Ishikawa (cell line): ENCODE results near the gene RPL28.
A peak's percentile ranks its signal among the peaks of the same experiment; 100 is the strongest.

Source experiments
- EGR1 ChIP-seq: IDR thresholded peaks from 2 replicates; pipeline ENCODE4 v1.6.1; 2012
- EP300 ChIP-seq: IDR thresholded peaks from 2 replicates; pipeline ENCODE4 v1.6.1; 2012; ENCODE audit warnings: borderline replicate concordance
- NFIC ChIP-seq: IDR thresholded peaks from 2 replicates; pipeline ENCODE4 v1.6.1; 2012
- RAD21 ChIP-seq: IDR thresholded peaks from 2 replicates; pipeline ENCODE4 v1.6.1; 2012; ENCODE audit warnings: low read depth
- TCF12 ChIP-seq: IDR thresholded peaks from 2 replicates; pipeline ENCODE4 v1.6.1; 2012; ENCODE audit warnings: low read depth
- YY1 ChIP-seq: IDR thresholded peaks from 2 replicates; pipeline ENCODE4 v1.6.1; 2012; ENCODE audit warnings: low read depth
- ZBTB7A ChIP-seq: IDR thresholded peaks from 2 replicates; pipeline ENCODE4 v1.6.1; 2012; ENCODE audit warnings: low read depth
- TF ChIP-seq, protein P1 (sequence below): IDR thresholded peaks from 2 replicates; pipeline ENCODE4 v1.6.1; 2012; ENCODE audit warnings: low read depth, mild to moderate bottlenecking
- TF ChIP-seq, protein P2 (sequence below): IDR thresholded peaks from 2 replicates; pipeline ENCODE4 v1.6.1; 2012

The RPL28 gene

DNA sequence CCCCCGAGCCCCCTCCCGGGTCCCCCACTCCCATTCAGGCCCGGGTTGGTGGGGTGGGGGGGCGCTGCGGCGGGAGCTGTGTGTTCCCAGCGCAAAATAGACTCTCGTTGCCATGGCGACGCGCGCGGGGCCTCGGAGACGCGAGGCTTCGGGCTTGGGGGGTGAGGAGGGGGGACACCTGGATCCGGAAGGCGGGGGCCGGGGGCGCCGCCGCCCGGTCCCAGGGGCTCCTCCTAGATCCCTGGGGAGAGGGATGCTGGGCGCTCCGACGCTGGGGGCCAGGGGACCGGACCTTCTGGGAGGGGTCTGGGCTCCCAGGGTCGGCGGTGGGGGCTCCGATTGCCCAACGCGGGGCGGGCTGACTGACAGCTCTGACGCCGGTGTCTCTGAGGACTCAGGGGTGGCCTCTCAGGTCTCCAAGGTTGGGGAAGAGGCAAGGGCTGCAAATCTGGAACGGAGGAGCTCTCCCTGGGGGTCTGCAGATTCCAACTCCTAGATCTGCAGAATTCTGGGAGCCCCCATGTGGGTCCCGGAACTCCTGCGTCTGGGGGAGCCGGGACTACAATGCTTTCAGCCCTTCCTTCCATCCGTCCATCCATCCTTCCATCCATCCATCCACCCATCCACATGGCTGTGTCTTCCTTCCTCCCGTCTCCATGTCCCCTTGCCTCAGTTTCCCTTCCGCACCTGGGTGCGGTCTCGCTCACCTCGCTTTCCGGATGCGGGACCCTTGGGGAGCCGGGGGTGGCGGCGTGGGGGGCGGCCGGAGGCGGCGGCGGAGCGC, 66.4 kb downstream of the RPL28 start:
- TF ChIP-seq TCF12, result peak; percentile 10; the same call in 1 of the 2 replicates
- no peak for TF ChIP-seq YY1
- TF ChIP-seq, protein P1, sequence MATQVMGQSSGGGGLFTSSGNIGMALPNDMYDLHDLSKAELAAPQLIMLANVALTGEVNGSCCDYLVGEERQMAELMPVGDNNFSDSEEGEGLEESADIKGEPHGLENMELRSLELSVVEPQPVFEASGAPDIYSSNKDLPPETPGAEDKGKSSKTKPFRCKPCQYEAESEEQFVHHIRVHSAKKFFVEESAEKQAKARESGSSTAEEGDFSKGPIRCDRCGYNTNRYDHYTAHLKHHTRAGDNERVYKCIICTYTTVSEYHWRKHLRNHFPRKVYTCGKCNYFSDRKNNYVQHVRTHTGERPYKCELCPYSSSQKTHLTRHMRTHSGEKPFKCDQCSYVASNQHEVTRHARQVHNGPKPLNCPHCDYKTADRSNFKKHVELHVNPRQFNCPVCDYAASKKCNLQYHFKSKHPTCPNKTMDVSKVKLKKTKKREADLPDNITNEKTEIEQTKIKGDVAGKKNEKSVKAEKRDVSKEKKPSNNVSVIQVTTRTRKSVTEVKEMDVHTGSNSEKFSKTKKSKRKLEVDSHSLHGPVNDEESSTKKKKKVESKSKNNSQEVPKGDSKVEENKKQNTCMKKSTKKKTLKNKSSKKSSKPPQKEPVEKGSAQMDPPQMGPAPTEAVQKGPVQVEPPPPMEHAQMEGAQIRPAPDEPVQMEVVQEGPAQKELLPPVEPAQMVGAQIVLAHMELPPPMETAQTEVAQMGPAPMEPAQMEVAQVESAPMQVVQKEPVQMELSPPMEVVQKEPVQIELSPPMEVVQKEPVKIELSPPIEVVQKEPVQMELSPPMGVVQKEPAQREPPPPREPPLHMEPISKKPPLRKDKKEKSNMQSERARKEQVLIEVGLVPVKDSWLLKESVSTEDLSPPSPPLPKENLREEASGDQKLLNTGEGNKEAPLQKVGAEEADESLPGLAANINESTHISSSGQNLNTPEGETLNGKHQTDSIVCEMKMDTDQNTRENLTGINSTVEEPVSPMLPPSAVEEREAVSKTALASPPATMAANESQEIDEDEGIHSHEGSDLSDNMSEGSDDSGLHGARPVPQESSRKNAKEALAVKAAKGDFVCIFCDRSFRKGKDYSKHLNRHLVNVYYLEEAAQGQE, result no peak
- TF ChIP-seq, protein P2, sequence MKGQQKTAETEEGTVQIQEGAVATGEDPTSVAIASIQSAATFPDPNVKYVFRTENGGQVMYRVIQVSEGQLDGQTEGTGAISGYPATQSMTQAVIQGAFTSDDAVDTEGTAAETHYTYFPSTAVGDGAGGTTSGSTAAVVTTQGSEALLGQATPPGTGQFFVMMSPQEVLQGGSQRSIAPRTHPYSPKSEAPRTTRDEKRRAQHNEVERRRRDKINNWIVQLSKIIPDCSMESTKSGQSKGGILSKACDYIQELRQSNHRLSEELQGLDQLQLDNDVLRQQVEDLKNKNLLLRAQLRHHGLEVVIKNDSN, result no peak
- no peak for TF ChIP-seq EP300
- TF ChIP-seq RAD21, result no peak
- TF ChIP-seq ZBTB7A, result peak; percentile 65
- TF ChIP-seq NFIC, result no peak
- TF ChIP-seq EGR1, result no peak
